Measurements from ENCODE around the gene NEB.

DNA sequence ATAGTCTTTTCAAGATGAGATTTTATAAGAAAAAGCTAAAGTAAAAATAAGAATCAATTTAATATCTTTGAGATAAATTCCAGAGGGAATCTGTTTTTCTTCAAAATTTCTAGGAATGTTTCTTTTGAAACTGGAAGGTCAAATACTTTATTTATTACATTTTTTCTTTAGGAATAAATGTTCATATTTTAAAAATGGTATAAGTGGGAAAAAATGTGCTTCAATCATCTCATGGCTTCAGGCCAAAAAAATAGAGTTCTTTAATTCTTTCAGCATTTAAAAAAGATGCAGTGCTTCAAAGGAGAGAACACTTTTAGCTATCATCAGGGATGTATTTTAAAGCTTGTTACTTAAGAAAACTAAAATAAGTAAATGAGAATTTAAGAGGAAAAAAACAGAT, 110.6 kb downstream of the NEB start:
- TF ChIP-seq, protein P1, sequence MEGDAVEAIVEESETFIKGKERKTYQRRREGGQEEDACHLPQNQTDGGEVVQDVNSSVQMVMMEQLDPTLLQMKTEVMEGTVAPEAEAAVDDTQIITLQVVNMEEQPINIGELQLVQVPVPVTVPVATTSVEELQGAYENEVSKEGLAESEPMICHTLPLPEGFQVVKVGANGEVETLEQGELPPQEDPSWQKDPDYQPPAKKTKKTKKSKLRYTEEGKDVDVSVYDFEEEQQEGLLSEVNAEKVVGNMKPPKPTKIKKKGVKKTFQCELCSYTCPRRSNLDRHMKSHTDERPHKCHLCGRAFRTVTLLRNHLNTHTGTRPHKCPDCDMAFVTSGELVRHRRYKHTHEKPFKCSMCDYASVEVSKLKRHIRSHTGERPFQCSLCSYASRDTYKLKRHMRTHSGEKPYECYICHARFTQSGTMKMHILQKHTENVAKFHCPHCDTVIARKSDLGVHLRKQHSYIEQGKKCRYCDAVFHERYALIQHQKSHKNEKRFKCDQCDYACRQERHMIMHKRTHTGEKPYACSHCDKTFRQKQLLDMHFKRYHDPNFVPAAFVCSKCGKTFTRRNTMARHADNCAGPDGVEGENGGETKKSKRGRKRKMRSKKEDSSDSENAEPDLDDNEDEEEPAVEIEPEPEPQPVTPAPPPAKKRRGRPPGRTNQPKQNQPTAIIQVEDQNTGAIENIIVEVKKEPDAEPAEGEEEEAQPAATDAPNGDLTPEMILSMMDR (IDR thresholded peaks at IDR 0.05): no peak
- no peak for TF ChIP-seq POLR2A (IDR thresholded peaks at IDR 0.05)
